Measurements from ENCODE around the gene LGALS3BP.

DNA sequence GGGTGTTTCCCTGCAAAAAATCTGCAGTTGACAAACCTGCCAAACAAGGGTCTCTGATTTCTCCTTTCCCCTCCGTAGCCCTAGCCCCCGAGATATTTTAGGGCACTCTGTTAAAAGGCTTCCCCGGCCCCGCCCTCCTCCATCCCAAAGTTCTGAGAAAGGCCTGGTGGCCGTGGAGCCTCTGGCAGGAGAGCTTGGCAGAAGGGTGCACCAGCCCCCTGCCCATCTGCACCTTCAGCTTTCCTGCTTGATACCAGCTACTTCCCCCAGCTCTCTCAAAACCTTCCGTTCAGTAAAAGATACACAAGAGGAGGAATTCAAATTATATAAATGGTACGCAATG, 30.6 kb upstream of the LGALS3BP start:
- TF ChIP-seq, protein P1, sequence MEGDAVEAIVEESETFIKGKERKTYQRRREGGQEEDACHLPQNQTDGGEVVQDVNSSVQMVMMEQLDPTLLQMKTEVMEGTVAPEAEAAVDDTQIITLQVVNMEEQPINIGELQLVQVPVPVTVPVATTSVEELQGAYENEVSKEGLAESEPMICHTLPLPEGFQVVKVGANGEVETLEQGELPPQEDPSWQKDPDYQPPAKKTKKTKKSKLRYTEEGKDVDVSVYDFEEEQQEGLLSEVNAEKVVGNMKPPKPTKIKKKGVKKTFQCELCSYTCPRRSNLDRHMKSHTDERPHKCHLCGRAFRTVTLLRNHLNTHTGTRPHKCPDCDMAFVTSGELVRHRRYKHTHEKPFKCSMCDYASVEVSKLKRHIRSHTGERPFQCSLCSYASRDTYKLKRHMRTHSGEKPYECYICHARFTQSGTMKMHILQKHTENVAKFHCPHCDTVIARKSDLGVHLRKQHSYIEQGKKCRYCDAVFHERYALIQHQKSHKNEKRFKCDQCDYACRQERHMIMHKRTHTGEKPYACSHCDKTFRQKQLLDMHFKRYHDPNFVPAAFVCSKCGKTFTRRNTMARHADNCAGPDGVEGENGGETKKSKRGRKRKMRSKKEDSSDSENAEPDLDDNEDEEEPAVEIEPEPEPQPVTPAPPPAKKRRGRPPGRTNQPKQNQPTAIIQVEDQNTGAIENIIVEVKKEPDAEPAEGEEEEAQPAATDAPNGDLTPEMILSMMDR (IDR thresholded peaks at IDR 0.05 in 8 of 11, conservative IDR thresholded peaks at IDR 0.05 in 3 of 11): no peak
- TF ChIP-seq POLR2A (IDR thresholded peaks at IDR 0.05): no peak
- no peak for TF ChIP-seq POLR2AphosphoS5 (IDR thresholded peaks at IDR 0.05)

All from spleen (tissue), 7 donors.